ENCODE data around the gene SIGLEC11.

- TF ChIP-seq CTCF (IDR thresholded peaks at IDR 0.05) (no peak), POLR2A (IDR thresholded peaks at IDR 0.05) (no peak), POLR2AphosphoS5 (IDR thresholded peaks at IDR 0.05) (no peak)
Observed at GRCh38 chr19:49985871-49986270, 24.9 kb upstream of the SIGLEC11 start.
